GM18867 (cell line): Measurements from ENCODE around the gene TCF12.

Experiments used
- ATAC-seq: cut with Tn5 transposase; IDR thresholded peaks from one replicate; pipeline ENCODE4 v1.9.1; 2021; ENCODE audit warnings: mild to moderate bottlenecking, moderate library complexity; ENCODE audit not compliant: unreplicated experiment

TCF12 gene

DNA sequence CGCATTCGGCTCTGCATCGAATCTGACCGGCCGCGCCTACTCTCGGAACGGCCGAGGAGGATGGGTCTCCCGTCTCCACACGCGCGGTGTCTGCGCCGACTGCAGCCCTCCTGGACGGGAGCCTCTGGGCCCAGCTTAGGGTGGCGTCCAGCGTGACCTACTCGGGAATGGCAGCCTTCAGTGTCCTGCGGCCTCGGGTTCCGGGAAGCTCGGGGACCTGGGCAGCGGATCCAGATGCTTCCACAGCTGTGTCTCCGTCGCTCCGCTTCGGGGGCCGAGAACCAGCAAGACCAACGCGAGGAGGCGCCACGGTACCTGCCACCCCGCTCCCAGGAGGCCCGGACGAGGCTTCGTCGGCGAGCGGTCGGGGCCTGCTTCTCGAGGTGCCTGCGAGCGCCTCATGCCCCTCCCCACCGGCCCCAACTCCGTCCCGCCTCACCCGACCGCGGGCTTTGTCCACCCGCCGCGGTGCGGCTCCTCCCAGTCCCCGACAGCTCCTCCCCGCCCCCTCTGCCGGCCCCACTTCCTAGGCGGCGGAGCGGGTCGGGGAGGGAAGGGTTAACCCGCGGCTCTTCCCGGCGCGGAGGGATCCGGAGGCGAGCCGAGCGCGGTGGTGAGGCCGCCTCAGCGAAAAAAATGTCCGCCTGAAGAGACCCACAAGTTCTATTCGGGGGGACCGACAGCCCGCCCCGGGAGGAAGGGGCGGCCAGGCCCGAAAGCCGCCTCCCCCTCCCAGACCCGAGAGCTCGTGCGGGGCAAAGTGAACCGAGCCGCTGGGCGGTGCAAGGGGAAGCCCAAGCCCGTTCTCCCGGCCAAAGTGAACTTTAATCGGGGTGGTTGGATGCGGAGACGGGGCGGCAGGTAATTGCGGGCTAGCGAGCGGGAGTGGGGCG, at the start of gene TCF12:
Gene TCF12, plus strand, starts transcription at position 599 of the 893 bp plus-strand sequence. CDS start 1,270 bp downstream, outside the sequence.
- peak; percentile 81 for ATAC-seq

DNA sequence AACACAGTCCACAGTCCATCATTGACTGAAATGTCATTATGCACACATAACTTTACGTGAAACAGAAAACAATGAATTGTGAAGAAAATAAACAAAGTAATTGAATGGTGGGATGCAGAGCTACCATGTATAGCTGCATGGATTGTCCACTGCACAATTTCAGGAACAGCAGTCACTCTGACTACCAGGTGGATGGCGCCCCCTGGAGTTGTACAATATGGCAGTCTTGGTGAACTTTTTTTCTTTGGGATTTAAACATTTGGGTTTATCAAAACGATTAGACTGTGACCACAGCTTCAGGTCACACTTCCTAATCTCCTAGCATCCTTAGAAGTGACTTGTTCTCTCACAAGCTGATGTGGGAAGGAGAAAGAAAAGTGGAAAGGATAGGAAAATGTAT, 48.9 kb upstream of the TCF12 start:
- no peak for ATAC-seq

DNA sequence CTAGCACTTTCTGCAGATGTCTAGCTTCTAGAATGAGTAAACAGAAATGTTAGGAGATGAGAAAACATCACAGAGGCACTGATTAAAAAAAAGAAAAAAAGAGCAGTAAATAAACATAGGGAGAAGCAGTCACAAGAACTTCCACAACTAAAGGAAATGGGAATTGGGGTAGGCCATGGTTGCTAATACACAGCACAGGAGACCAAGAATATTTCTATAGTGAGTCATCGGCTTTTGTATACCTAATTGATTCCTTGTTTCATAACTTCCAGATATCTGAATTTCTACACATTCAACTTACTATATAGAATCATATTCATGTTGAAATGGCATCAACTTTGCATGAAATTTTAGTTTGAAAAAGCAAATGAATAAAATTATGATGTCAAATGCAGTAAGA, 47.3 kb upstream of the TCF12 start:
- no peak for ATAC-seq

DNA sequence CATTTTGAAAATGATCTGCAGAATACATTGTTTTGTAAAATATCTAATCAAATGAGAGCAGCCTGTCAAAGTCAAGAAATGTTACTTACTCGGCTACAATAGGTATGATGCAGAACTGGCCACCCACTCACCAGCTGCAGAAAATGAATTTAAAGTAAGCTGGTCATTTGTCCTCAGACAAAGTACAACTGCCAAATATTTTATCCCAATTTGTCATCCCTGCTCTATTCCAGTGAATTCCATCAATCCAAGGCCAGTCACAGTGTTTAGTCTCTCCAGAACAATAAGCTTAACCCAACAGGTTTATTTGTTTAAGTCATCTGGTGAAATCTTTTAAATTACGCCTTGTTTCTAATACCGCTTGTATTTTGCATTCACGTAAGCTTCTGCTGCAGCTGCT, 46.6 kb upstream of the TCF12 start:
- ATAC-seq, result no peak

DNA sequence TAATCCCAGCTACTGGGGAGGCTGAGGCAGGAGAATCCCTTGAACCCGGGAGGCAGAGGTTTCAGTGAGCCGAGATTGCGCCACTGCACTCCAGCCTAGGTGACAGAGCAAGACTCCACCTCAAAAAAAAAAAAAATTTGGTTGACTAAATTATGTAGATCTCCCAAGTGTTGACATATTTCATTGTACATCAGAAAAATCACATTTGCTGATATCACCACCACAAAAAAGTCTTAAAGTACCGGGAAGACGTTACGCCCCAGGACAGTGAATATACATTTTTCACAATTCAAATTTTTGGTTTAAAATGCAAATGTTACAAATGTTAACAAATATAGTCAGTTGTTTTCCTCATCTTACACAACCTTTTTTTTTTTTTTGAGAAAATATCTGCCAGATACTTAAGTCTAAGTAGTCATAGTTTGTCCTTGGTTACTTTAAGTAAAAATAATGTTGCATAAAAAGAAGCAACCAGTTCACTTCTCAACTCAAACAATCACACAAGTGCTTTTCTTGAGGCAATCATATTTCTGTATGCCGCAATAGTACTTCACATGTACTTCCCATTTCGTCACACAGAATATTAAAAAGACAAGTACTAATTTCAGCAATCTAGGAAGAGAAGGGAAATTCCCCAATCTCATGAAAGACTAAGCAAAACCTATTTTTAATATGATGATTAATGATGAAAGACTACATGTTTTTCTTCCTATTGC, 41.0 kb upstream of the TCF12 start:
- ATAC-seq, result no peak

DNA sequence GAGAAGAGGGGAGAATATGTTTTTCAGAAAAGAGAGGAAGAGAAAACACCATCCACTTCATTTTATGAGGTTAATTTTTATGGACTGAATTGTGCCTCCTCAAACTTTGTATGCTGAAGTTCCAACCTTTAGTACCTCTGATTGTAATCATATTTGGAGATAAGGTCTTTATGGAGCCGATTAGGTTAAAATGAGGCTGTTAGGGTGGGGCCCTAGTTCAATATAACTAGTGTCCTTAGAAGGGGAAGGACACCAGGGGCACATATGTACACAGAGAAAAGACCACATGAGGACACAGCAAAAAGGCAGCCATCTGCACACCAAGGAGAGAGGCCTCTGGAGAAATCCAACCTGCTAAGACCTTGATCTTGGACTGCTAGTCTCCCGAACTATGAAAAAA, 38.9 kb upstream of the TCF12 start:
- no peak for ATAC-seq

DNA sequence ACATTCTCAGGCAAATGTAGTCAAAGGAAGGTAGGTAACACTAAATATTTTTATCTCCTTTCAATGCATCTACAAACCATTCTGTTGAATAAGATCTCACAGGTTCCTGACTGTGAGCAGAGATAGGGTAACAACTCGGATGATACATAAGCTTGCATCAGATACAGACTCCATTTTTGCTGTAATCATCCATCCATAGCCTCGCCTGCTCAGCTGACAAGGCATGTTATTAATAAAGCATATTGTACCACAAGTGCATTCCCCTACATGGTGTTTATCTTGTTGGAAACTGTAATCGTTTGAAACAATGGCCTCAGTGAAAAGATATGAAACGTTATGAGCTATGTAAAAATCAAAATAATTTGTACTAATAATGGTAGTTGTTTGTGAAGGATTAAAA, 35.4 kb upstream of the TCF12 start:
- no peak for ATAC-seq

DNA sequence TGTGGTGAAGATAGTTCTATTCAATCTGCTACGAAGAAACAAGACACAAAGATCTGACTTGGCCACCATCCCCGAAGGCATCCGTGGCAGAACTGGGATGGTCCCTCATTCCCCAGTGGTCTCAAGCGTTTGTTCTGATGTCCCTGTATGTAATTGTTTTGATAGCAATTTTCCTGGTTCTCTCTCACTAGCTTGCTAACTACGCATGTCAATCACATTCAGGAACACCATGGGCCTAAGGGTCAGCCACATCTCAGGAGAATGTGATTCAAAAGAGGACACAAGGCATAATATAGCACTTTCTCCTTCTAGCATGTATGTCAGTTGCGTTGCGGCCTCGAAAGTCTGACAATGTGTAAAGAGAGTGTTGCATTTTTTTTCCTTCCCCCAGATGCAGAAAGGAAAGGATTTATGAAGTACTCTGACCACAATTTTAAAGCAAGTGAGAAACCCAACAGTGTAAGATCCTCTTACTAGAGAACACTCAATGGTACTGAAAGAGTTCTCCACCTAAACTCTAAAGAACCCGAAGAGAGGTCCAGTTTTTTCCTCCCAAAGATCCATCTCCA, 32.0 kb upstream of the TCF12 start:
- ATAC-seq, result no peak

DNA sequence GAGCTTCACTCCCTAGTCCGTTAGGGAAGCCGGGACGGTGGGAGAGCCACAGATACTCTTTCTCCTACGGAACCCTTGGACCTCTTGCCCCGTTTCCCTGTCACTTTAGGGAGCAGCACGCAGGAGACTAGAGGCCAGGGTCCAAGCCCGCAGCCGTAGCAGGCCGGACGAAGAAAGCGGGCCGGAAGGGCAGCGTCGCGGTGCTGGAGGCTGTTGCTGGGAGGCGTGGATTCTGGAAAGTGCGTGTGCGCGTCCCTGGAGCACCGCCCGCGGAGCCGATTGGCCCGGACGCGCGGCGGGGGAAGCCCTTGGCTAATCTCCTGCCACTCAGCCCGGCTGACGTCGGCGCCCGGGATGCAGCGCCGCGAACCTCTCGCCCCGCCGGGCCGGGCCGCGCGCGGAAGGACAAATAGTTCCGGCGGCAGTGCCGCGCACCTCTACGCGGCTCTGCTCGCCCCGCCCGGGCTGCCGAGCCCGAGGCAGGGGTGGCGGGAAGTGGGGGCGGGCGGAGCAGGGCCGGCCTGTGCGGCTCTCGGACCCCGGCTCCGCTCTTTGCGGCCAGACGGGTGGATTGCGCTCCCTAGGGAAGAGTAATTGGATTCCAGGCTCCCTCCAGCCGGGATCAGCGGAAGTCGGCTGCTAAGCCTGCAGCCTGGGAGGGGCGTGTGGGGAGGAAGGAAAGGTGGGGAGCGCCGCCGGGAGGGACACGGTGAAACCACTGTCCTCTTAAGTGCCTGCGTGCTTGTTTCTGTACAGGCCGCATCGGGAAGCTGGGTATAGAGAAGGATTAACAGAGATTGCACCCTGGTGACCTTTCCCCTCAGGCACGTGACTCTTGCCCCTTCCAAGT, 31.3 kb upstream of the TCF12 start:
- ATAC-seq, result peak; percentile 85

DNA sequence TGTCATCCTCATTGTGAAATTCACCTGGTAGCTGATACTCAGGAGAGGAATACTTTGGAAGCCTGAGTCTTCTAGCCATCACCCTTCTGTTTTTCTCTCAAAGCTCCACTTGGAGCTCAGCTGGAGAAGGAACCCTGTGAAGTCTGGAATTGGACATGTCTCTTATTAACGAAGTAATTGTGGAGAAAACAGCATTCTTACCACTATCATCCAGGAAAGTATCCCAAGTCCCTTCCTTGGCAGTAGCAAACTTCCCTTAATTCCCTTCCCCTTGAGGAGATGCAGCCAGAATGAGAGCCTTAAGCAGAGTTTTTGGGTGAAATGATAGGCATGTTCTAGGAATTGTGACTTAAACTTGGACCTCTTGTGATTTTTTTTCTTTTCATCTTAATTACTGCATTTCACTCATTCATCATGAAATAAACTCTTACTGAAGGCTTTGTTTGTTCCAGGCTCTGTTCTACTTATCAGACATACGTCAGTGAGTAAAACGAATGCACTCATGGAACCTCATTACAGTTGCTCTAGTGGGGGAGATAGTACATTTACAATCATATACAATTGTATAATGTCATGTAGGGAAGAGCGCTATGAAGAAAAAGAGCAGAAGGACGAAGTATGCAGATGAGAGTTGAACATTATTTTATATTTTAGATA, 30.5 kb upstream of the TCF12 start:
- ATAC-seq, result no peak

DNA sequence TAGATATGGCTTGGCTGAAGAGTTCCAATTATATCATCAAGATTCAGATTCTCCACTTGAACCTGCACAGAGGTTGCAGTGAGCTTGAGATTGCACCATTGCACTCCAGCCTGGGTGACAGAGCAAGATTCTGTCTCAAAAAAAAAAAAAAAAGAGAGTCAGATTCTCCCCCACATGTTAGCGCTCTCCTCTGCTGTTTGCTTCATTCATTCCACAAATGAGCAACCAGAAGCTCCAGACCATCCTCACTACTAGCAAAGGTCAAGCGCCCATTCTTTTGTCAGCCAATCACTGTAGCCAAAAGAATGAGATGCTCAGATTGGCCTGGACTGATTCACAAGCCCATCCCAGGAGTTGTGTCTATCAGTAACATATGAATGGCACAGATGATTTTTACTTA, 28.4 kb upstream of the TCF12 start:
- no peak for ATAC-seq

DNA sequence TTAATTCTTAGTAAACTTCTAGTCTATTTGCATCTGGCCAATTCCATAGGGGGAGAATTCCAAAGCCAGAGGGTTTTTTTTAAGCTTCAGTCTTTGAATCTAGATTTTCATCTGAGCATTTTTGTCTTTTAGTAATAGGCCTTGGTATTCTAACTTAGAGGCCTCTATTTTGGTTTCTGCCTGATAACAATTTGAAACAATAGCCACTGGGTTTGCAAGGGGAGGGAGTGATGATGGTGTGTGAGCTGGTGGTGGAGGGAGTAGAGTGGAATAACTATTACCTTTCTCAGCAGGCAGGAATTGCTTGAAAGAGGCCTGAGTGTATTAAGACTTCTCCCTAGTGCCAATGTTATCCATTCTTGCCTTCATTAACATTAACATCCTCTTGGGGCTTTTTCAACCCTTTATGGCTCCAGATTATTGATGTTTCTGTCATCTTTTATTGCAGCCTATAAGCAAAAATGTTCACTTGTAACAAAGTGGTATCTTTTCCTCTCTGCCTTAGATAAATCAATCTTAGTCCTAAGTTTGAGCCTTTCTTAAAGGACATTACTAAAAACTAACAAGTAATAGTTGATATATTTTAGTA, 26.5 kb upstream of the TCF12 start:
- no peak for ATAC-seq

DNA sequence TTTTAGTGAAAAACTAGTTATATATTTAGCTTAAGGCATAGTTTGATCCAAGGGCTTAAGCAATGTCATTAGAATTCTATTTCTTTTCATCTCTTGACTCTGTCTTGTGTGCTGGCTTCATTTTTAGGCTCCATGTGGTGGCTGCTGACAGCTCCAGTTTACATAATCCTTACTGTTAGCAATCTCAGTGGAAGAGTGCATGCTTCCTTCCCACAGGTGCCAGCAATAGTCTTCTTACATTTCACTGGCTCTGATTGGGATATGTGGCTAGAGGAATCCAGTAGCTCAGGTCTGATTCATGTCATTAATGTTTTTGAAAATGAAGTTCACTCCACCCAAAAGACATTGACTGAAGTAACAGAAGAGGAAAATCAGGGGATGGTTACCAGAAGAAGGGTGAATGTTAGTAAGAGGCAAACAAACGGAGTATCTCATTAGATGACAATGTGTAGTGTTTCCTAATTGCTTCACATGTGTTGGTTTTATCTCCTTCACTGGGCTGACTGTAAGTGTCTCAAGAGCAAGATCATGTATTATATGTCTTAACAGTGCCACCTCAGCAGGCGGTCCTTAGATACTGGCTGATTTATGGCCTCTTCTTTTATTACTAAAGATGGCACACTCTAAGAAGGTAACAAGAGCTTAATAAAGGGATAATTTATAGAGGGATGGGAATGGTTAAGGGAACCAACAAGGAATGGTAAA, 25.6 kb upstream of the TCF12 start:
- no peak for ATAC-seq

DNA sequence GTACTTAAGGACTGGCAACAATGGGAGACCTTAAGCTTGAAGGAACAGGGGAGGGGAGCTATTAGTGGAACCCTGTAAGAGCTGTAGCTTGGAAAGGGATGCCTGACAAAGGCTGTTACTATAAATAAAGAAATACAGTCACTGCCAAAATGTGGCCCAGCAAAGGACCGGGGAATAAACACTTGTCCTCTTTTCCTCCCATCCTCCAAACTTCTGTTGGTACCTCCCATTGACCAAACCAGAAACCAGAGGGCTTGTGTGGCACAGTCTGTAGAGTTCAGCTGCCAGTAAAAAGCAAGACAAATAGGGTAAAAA, 25.1 kb upstream of the TCF12 start:
- no peak for ATAC-seq

DNA sequence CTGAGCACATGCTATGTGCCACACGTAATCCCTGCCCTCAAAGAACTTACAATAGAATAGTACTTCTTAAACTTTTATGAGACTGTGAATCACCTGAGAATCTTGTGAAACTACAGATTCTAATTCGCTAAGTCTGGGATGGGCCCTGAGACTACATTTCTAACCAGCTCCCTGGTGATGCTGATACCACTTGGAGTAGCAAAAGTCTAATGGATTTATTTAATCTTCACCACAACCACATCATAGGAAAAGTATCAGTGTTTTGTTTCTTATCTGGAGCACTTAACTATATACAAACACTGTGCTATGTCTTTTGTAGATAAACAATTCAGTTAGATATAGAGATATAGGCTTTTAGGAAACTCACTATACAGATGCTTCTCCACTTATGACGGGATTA, 23.8 kb upstream of the TCF12 start:
- ATAC-seq, result no peak

DNA sequence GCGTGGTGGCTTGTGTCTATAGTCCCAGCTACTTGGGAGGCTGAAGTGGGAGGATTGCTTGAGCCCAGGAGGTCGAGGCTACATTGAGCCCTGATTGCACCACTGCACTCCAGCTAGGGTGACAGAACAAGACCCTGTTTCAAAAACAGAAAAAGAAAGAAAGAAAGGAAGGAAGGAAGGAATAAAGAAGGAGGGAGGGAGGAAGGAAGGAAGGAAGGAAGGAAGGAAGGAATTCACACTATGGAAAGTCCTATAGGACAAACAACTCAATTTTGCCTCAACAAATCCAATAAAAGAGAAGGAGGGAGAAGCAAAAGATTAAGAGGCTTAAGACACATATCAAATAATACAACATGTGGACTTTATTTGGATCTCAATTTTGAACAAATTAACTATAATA, 16.5 kb upstream of the TCF12 start:
- no peak for ATAC-seq

DNA sequence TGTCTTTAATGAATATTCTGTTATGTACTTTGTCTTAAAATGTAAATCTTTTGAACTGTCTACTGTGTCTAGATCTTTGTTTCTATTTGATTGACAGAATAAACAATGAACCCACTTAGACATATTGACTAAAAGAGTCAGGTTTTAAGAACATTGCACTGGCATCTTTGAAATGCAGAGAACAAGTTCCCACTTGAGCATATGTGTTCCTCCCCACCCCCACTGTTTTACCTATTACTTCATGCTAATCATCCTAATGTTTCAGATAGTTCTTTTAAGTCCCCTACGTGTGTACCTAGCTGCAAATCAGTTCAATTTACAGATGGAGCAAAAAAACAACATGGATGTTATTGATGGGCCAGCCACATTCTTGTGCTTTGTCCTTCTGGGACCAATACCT, 11.7 kb upstream of the TCF12 start:
- no peak for ATAC-seq

DNA sequence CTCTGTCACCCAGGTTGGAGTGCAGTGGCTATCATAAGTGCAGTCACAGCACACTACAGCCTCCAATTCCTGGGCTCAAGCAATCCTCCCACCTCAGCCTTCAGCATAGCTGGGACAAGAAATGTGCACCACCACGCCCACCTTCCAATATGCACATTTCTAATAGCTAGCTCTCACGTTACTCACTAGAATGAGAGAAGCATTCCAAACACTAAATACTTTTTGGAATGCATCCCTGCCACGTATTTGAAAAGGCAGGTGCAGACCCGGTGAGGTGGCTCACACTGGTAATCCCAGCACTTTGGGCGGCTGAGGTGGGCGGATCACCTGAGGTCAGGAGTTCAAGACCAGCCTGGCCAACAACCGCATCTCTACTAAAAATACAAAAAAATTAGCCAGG, 7.6 kb upstream of the TCF12 start:
- ATAC-seq, result no peak

DNA sequence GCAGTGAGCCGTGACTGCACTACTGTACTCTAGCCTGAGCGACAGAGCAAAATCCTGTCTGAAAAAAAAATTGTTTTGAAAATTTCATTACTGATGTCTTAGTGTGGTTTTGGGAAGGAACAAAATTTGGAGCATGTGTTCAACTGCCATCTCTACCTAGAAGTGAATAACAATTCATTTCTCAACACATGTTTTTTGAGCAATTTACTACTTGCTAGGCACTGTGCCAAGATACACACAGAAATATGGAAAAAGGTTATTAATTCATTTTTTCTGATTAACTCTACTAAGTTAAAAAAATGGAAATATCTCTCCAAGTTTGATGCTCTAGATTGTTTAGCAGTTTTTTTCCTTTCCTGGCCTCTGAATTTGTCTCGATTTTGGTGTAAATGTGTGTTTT, 5.2 kb upstream of the TCF12 start:
- no peak for ATAC-seq

DNA sequence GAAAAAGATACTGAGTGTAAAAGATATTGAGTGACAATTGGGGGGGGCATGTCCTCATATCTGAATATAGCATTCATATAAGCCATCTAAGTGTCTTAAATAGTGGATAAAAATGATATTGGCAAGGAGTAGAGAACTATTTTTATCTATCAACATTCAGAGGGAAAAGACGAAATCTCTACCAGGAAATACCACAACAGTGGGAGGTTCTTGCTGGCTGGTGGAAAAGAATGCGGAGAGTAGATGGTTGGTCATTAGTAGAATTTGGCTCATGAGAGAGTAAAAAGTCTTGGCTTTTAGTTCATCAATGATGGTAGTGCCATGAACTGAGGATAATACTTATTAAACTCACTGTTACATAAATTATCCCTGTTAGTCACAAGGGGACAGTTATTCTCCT, 4.8 kb upstream of the TCF12 start:
- ATAC-seq, result no peak
